Measurements from ENCODE around the gene HOXB2. TPM values are rescaled to one million over a fixed set of nuclear protein-coding genes. Genes with fewer than 3 reads are reported as not detected.

The HOXB2 gene
- total RNA-seq, 1 experiment from 2014 or later, result 13.5 TPM

DNA sequence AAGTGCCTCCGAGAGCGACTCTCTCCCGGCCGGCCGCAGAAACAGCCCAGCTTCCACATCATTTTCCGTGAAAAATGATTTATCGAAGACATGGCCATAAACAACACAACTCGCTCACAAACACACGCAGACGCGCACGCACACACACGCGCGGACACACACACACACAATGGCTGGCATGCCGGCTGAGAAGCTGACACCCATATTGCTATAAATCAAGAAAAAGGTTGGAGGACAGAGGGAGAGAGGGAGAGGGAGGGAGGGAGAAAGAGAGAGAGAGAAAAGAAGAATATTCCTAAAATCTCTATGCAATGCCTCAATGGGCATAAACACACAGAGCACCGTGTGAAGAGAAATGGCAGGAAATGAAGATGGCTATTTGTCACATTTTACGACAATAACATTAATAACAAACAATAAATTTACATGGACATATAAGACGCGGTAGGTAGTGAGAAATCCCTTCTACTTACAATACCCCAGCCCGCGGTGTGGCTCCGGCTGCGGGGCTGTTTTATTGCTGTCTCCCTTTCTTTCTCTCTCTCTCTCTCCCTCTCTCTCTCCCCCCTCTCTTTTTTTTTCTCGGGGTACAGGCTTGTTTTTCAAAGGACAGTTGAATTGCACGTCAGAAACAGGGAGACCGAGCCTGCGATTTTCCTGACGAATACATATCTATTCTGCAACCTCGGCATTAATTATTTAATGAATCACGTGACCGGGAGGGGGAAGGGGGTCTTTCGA, 23.8 kb upstream of the HOXB2 start:
- in situ Hi-C loops (cut with HindIII; ENCODE audit: low pct_unique_long_range_greater_than_20kb, low sequenced_read_pairs), result no loop called here
- no peak for DNase-seq (ENCODE audit: low read depth)

DNA sequence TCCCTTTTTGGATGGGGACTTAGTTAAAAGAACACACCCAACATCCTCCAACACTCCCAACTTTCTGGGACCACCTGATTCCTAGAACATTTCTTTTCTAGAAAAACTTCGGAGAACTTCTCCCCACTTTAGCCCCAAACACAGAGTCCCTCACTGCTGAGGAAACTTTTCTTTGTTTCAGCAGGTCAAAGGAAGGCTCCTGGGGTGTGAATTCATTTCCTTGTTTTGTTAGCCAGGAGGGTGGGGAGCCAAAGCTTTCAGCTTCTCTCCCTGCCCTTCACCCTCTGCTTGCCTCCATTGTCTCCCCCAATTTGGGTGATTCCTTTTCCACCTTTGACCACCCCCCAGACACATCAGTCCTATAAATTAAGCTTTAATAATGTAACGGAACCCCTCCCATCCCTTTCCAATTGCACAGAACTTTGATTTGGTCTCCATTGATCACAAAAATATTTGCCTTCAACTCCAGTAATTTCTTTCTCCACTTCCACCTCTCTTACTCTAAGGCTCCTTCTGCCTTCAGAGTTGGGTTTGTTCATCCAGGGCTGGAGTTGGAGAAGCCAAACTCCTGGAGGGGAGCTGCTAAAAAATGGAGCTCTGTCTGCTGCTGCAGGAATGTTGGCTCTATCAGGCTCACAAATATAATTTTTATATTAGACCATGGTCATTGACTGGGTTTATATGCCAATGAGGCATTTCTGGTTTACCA, 22.9 kb upstream of the HOXB2 start:
- in situ Hi-C loops (cut with HindIII; ENCODE audit: low pct_unique_long_range_greater_than_20kb, low sequenced_read_pairs), result no loop called here

DNA sequence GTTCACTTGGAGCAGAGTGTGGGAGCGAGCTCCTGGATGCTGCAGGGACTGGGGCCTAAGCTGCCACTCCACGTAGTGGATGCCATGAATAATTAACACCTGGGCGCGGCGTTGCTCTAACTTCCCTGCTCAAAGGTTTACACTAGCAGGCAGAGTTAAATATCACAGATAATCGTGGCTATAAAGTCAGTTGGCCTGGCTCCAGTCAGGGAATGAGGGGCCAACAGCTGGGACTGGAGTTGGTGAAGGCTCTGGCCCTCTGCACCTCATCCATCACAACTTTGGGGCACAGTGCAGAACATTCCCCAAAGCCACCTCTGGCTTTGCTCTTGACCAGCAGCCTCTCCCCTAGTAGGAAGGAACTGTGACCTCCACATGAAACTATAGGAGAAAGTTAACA, 22.3 kb upstream of the HOXB2 start:
- DNase-seq (ENCODE audit: low read depth), result no peak
- in situ Hi-C loops (cut with HindIII; ENCODE audit: low pct_unique_long_range_greater_than_20kb, low sequenced_read_pairs), result no loop called here

More for the DNA sequence above, 22.9 kb upstream of the HOXB2 start:
- DNase-seq (ENCODE audit: low read depth), result no peak

DNA sequence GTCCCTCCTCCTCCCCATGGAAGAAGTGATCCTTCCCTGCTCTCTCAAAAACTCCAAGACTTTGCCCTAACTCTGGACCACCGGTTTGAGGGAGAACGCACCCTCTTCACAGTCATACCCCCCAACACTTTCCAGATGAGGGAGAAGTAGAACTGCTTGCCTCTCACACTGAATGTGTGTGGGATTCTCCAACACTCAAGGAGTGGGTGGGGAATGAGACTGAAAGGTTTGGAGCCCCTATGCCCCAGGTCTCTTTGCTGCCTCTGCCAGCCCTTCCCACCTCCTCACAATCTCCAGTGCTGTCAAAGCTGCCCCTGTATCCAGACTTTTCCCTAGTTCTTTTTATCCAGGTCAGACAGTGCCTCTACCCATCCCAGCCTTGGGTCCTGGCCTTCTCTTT, 21.8 kb upstream of the HOXB2 start:
- no peak for DNase-seq (ENCODE audit: low read depth)
- in situ Hi-C loops (cut with HindIII; ENCODE audit: low pct_unique_long_range_greater_than_20kb, low sequenced_read_pairs), result no loop called here

DNA sequence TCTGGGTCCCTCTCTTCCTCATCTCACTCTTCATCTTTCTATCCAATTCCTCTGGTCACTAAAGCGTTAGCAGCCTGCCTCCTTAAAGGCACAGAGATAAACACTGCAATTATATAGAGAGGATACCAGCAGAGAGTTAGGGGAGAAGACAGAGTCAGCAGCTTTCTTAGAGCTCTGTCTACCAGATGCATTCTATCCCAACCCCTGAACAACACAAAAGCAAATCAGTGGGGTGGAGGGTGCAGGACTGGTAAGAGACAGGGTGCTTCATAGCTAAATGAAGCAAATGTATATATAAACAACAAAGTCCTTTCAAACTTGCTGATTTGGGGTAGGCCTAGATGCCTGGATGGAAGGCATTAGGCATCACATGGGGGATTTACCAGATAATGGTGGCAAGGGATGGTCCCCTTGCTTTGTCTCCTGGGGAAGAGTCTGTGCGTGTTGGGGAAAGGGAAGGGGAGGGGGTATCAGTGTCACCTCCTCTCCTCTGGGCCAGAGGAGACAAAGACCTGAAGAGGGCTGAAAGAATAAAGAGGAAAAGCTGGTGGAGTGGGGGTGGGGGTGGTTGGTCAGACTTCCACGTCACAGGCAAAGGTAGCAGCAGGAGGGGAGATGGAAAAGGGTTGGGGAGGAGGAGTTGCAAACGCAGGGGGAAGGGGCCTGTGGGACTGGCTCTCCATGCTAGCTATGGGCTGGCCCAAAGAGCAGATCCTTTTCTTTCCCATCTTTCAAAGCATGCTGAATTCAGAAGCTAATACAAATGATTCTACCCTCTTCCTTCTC, 21.2 kb upstream of the HOXB2 start:
- in situ Hi-C loops (cut with HindIII; ENCODE audit: low pct_unique_long_range_greater_than_20kb, low sequenced_read_pairs), result no loop called here
- no peak for DNase-seq (ENCODE audit: low read depth)

DNA sequence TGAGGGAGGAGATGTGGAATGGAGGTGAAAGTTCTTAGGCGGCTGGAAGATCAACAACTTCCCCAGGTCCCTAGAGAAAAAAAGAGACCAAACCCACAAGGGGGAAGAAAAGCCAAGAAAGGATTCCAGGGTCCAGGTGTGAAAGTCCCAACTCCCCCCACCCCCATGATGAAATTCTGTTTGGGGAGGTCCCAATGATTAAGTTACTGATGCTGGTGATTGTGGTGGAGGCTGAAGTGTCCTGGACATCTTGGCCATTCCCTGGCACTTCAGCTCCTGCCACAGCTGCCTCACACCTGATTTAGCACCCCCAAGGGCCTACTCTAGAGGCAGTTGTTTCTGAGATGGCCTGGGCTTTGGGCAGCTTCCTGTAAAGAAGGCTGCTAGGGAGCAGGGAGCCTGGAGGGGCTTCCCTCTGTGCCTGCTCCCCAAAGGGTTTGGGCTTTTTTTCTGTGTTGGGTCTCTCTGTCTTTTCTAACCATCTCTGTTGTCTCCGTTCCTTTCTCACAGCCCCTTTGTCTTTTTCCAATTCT, 20.2 kb upstream of the HOXB2 start:
- in situ Hi-C loops (cut with HindIII; ENCODE audit: low pct_unique_long_range_greater_than_20kb, low sequenced_read_pairs), result no loop called here
- DNase-seq (ENCODE audit: low read depth), result no peak

DNA sequence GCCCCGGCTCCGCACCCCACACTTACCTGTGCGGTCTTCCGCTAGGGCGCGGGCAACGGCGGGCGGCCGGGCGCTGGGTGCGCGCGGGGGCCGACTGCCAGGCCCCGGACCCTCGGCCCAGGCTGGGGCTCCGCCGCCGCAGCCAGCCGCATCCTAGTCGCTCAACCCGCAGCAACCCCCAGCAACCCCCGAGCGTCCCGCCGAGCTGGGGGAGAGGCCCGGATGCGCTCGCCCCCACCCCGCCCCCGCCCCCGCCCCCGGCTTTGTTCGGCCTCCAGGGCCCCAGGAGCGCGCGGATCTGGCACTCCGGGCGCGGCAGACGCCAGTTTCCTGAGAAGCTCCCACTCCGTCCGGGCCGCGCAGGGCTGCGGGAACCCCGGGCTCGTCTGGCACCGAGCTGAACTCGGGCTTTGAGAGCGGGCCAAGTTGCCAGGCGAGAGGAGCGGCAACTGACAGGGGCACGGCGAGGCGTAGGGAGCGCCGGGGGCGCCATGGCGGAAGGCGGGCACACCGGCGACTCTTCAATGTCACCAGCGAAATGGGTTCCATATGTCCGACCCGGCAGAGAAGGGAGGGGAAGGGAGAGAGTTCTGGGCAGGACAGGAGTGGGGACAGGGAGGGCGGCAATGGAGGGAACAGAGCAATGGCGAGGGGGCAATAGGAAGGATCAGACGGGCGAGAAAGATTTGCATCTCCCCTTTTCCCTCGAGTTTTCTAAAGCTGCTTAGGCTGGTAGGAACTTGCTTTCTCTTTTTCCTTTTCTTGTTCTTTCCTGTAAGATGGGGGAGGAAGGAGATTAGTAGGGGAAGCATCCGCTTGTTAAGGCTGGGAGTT, 19.5 kb upstream of the HOXB2 start:
- in situ Hi-C loops (cut with HindIII; ENCODE audit: low pct_unique_long_range_greater_than_20kb, low sequenced_read_pairs), result no loop called here
- no peak for DNase-seq (ENCODE audit: low read depth)

DNA sequence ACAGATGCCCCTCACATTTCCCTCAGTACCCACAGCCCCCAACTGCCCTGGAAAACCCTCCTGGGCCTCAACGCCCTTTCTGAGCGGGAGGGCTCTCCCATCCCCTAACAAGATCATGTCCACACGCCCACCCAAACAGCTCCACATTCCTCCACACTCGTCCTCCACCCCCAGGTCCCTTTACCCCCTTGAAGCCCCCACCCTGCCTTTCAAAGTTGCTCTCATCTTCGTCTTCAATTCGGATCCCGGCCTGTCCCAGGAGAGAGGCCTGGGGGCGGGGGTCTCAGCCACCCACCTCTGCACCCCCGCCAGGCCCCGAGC, 18.9 kb upstream of the HOXB2 start:
- no peak for DNase-seq (ENCODE audit: low read depth)
- in situ Hi-C loops (cut with HindIII; ENCODE audit: low pct_unique_long_range_greater_than_20kb, low sequenced_read_pairs), result no loop called here

DNA sequence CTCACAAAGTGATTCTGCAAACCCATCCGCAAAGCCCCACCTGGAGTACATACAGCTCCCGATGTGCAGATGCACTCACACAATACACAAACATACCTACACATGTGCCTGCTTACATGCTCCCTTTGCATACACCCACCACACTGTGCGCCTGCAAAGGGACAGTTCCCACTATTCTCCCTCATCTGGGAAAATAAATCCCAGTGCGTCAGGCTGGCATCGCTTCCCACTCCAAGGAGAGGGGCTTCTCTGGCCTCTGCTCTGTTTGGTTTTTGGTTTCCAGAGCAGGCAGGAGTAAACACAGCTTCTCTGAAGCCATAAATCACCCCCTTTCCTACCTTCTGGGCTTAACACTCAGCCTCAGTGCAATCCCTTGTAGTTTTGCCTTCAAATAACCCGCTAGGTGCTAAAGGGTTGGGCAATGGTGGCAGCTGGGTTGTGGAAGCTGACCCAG, 18.5 kb upstream of the HOXB2 start:
- DNase-seq (ENCODE audit: low read depth), result no peak
- in situ Hi-C loops (cut with HindIII; ENCODE audit: low pct_unique_long_range_greater_than_20kb, low sequenced_read_pairs), result no loop called here

DNA sequence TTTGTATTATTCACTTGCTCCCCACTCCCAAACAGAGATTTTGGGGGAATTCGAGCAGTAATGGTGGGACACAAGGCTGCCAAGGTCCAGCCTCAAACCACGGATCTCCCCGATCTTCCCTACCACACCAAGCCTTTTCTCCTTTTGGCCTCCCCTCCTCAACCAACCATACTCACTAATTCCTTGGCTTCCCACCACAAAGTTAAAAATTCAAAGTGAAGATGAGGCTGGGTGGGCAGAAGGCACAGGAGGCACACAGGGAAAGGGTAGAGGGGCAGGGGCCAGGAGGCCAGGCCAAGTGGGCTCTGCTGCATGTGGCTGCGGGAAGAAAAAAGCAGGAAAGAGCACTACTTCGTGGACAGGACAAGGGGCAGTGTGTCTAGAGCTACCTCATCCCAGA, 18.0 kb upstream of the HOXB2 start:
- in situ Hi-C loops (cut with HindIII; ENCODE audit: low pct_unique_long_range_greater_than_20kb, low sequenced_read_pairs), result no loop called here
- DNase-seq (ENCODE audit: low read depth), result no peak

DNA sequence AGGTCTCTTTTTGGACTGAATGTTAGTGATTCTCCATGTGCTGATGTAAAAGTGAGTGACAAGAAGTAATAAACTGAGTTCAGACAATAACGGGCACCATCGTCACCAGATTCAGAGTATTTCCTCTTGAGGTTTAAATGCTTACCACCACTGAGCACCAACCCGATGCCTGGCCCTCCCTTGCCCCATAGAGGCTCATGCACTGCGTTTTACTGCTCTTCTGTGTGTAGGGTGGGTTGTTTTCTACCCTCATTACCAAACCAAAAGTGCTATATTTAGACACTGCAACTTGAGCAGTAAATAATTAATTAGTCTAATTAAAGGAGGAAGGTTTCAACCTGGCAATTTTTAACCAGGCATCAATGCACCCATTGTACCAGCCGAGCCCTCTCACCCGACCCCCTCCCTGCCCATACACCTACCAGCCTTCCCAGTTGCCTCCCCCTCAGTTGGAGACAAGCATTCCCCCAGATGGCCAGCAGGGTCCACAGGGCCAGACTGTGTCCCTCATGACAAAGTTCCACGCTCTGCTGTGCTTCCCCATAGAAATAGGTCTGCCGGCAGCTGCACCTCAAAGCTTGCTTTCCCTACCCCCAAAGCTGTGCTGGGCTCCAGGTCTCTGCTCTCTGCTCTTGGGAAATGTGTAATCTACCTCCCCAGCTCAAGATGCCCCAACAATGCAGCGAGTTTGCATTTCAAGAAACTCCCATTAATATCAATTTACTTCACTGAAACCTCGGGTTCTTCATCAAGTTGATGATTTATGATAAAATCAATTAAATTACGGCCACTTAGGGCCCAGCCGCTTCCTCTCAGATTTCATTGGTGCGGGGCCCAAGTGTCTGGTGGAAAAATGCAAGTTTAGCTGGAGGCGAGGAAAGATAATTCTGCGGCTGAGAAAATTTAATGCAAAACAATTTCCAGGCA, 17.2 kb upstream of the HOXB2 start:
- in situ Hi-C loops (cut with HindIII; ENCODE audit: low pct_unique_long_range_greater_than_20kb, low sequenced_read_pairs), result no loop called here
- DNase-seq (ENCODE audit: low read depth), result no peak

DNA sequence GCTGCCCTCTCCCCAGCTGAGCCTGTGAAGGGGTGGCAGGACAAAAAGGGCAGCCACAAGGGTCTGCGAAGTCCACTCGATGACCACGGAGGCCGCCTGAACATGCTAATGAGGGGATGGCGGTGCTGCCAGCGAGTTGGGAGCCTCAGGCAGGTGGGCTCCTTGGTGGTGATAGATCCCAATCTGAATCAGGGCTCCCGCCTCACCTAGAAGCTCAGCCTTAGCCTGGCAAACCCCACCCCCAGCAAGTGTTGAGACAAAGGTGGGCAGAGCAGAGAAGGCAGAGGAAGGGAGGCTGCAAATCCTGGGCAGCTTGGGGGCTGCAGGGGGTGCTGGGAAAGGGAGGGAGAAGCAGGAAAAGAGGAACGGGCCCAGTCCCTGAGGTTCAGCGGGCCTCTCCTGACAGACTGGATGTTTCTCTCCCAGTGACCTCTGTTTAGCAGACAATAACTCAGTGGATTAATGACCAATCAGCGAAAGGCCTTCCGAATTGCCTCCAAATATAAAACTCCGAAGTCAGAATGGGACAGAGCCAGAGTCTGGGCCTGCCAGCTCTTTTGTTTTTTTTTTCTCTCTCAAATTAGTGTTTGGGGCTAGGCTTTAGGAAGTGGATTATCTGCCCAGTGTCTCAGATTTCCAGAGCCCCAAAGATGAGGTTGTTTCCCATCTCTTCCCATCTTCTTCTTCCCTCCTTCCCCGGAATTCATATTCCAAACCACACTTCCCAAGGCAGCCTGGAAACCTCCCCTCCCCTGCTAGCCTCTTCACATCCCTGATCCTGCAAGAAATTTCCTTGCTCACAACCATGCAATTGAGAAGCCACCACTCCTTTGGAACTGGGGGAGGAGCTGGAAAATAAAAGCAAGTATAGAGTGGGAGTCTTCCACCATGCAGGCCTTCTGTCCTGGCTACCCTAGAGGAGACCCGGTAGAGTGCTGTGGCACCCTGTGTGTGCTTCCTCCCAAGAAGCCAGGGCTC, 15.2 kb upstream of the HOXB2 start:
- in situ Hi-C loops (cut with HindIII; ENCODE audit: low pct_unique_long_range_greater_than_20kb, low sequenced_read_pairs), result no loop called here

DNA sequence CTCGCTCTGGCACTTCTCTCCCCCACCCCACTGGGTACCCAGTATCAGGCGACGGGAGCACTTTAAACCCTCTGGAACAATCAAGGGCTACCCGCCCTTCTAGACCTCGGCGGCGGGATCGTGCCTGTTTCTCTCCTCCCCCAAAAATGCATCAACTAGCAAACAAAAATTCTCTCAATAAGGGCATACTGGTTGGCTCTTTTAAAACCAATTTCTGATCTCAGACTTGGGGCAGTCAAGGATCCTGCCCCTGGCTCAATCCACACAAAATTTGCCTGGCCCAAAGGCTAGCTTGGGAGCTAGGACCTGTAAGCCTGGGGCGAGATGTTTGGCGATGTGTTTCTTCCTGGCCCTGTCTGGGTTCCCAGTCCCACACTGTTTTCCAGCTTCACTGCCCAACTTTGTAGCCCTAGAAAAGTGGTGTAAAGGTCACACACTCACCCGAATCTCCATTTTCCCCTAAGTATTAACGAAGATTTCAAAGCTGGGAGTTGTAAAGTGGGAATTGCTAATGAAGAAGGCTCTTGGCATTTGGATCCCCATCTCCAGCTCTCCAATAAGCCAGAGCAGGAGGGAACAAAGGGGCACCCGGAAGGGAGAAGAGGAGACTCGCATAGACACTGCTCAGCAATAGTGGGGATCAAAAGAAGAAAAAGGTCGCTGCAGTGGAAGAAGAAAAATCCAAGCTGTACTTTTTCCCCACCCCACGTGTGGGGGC, 14.4 kb upstream of the HOXB2 start:
- no peak for DNase-seq (ENCODE audit: low read depth)
- in situ Hi-C loops (cut with HindIII; ENCODE audit: low pct_unique_long_range_greater_than_20kb, low sequenced_read_pairs), result no loop called here

More for the DNA sequence above, 15.2 kb upstream of the HOXB2 start:
- no peak for DNase-seq (ENCODE audit: low read depth)

DNA sequence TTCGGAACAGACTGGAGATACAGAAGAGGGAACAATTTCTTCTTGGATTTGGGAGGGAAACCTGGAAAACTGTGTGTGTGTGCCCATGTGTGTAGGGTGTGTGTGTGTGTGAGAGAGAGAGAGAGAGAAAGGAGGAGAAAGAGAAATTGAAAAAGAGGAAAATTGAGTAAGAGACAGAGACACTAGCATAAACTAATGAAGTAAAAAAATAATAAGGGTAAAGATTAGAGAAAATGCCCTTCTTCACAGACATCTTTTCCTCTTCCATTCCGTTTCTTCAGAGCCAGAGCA, 13.9 kb upstream of the HOXB2 start:
- in situ Hi-C loops (cut with HindIII; ENCODE audit: low pct_unique_long_range_greater_than_20kb, low sequenced_read_pairs), result no loop called here
- no peak for DNase-seq (ENCODE audit: low read depth)

DNA sequence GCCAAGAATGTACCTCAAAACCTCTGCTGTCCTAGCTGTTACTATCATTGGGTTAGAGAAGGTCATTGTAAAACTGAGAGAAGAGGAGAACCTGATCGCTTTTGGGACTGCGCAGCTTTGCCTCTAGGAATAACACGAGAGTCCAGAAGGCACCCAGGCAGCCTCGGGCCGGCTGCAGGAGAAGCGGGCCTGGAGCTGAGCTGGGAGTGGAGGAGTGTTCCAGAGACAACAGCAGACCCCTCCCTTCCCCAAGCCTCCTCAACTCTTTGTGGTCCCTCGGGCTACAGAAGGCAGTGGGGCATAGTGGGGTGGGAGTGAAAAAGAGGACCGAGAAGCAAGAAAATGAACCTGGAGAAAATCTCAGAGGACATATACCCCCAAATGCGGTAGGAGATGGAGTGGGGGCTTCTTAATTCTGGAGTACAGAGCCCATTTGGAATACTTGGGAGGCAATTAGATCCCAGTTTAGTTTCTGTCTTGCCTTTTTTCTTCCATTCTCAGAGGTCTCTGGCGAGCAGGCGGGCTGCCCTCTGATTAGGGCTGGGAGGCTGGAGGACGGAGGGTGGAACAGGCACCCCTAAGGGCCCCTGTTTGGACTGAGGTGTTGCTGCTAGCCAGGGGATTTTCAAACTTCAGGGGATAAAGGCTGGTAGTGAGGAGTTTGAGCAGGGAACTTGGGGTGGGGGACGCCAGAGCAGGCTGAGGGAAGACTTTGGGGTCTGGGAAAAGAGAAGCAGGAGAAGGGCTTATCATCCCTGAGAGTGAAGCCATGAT, 13.3 kb upstream of the HOXB2 start:
- in situ Hi-C loops (cut with HindIII; ENCODE audit: low pct_unique_long_range_greater_than_20kb, low sequenced_read_pairs), result no loop called here
- DNase-seq (ENCODE audit: low read depth), result no peak
